Activated gamma-delta T cell (primary cell): ENCODE data around the gene DIP2A.
A peak's percentile ranks its signal among the peaks of the same experiment; 100 is the strongest.
"Not testable (repeated sequence)": the region's sequence is repeated elsewhere in the genome, so short reads cannot be mapped to it uniquely, and the experiment has no call there.

ENCODE experiments used
- DNase-seq: peaks from one replicate; lab custom pipeline; 2025; lab: John Stamatoyannopoulos, UW

Gene DIP2A

DNA sequence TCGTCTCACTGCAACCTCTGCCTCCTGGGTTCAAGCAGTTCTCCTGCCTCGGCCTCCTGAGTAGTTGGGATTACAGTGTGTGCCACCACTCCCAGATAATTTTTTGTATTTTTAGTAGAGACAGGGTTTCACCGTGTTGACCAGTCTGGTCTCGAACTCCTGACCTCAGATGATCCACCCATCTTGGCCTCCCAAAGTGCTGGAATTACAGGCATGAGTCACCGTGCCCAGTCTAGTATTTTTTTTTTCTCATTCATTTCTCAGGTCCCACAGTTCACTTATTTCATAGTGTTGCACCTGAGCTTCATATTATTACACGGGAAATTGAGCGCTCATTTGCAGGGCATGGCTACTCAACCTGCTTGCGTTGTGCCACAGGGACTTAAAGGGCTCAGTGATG is 68.7 kb downstream of the DIP2A start:
- DNase-seq = not testable (repeated sequence)

DNA sequence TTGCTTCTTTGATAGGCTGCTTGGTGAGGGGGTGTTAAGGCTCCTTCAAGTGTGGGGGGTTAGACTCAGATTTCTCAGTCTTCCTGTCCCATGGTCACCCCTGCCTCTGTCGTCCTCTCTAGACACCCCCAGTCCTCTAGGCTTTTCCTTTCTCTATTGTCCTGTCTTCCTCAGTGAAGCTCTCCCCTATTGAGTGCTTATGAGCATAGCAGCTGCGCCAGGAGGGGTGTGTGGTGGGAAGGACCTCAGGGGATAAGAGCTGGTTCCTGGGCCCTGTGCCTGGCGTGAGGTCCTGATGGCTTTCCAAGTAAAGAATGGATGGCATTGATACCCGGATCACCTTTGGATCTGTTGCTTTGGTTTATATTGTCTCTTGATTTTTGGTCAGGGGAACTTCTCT is 69.1 kb downstream of the DIP2A start:
- DNase-seq = no peak

GRCh38 chr21:46532080-46532479 is 73.4 kb downstream of the DIP2A start:
- DNase-seq = no peak

DNA sequence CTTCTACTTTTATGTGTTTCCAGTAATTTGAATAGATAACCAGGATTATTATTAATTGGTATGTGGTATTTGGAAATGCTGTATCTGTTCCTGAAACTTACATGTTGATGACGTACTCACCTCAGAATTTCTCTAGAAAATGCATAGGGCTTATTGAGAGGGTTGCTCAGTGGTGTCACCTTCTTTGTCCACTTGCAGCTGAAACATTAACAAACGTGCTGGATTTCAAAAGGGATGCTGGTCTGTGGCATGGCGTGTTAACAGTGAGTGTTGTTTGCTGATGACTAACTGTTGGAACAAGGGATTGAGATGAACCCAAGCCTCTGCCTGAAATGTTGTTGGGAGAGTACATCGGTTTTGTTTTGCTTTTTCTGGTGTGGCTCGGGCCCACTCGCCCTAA is 78.3 kb downstream of the DIP2A start:
- DNase-seq = no peak

- DNase-seq = no peak
These were observed 79.6 kb downstream of the DIP2A start for GRCh38 chr21:46538262-46538661.

DNA sequence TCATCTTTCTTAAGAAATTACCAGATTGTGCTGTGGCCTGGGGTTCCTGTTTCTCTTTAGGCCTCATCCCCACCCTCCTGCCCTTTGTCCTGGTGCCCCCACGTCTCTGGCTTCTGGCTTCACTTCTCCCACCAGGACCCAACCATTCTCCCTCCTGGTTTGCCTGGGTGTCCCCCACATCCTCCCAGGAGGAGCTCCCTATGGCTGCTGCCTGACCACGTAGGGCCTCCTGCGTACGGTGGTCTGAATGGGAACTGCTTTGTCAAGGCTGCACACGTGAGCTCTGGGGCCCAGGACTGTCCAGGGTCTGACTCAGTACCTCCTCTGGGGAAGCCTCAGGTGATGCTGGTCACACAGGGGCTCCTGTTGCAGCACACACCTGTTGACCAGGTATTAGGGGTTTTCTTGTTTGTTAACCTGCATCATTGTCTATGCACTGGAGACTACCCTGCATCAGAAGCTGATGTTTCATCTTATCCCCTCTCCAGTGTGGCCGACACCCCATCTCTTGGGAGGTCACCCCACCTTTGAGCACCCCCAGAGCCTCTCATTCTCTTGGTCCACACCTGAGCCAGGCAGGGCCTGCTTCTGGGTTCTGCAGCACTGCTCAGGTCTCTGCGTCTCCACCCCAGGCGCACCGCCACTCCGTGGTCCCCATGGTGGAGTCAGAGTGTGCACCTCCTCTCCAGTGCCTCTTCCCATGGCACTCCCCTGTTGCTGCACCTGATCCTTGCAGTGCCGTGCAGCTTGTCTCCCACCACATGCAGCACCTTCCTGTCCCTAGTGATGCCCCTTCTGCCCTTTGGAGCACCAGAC is 80.4 kb downstream of the DIP2A start:
- DNase-seq = no peak

DNA sequence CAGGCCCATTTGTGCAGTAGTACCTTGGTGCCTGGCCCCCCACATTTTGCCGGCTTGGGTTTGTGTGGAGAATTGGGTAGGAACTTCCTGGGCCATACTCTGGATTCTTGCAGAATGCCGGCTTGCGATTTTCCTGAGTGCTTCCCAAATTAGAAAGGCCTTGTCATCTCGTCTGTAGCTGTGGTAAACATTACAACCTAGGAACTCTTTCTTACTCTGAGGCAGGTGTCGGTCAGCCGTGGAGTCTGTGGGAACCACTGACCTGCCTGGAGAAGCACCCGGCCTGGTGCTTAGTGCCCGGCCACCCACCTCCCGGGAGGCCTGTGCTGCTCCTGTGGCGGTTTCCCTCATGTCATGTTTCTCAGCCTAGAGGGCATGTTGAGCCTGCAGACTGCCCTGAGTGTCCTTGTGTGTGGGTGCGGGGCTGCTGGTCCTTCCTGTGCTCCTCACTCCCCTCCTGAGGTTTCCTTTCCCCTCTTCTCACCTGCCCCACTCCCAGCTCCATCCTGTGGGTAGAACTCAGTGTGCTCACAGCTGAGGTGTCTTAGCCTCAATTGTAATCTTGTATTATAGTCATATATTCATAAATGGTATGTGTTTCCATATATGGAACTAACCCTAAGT is 81.5 kb downstream of the DIP2A start:
- DNase-seq = no peak

DNA sequence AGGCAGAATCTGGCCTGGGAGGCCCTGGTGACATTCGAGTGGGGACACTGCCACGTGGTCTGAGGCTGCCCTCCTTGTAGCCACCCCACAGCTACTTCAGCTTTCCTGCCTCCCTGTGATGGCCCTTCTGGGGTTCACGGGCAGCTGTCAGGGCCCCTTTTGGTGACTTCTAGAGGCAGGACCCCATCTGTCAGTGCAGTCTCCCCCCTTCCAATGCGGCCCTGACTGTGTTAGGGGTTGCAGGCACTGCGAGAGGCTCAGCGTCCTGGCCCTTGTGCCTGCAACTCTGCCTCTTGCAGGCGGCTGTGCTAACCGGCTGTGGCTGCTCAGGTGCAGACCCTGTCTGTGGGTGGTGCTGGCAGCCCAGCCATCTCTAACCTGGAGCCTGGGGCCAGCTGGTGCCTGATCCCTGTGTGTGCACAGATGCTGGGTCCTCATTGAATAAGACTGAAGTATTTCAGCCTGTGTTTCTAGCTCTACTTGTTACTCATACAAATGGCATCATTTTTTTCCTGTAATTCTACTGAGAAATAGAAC is 84.0 kb downstream of the DIP2A start:
- DNase-seq = no peak

GRCh38 chr21:46543306-46543705 is 84.6 kb downstream of the DIP2A start:
- DNase-seq = no peak

- no peak for DNase-seq
These were observed 85.3 kb downstream of the DIP2A start for GRCh38 chr21:46544003-46544402.

DNA sequence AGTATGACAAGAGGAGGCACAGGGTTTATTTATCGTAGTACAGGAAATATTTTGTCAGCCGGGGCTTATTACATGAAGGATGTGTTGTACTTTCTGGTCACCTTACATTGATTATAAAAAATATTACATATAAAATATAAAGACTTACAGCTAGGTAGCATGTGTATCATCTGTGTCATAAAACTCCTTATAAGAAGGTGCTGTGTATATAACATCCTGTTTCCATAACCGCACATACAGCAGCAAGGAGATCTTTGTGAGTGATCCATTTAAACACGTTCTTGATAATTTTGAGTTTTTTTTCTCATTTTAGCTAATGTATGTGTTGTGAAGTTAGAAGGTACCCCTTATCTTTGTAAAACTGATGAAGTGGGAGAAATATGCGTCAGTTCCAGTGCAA is 86.1 kb downstream of the DIP2A start:
- no peak for DNase-seq

- no peak for DNase-seq
These were observed 86.7 kb downstream of the DIP2A start for GRCh38 chr21:46545363-46545762.

GRCh38 chr21:46545911-46546310 is 87.2 kb downstream of the DIP2A start:
- DNase-seq = no peak

- DNase-seq = no peak
These were observed 88.1 kb downstream of the DIP2A start for GRCh38 chr21:46546799-46547198.

GRCh38 chr21:46549650-46550049 is 91.0 kb downstream of the DIP2A start:
- no peak for DNase-seq

DNA sequence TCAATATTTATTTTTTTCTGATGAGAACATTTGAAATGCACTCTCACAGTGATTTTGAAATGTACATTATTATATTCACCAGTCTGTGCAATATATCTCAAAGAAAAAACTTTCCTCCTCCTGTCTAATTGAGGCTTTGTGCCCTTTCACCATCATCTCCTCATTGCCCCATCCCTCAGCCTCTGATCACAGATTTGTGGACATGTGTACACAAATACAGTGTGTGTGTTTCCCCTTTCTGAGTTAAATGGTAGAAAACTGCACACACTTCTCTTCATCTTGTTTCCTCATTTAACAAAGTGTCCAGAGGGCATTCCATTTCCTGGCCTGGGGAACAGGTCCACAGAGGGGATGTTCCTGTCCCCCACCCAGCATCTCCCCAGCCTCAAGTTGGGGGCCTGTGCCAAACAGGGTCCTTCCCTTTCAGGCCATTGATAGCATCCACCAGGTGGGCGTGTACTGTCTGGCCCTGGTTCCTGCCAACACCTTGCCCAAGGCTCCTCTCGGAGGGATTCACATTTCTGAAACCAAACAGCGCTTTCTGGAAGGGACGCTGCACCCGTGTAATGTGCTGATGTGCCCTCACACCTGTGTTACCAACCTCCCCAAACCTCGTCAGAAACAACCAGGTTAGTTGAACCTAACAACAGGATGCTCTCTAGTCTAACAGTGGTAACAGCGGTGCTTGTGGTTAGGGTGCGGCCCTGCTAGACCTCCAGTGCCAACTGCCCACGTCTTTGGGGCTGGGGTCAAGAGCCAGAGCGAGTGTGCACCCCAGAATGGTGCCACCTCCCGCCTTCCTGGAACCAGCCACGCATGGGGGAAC is 91.6 kb downstream of the DIP2A start:
- DNase-seq = no peak

- DNase-seq = peak; percentile 27
These were observed 93.0 kb downstream of the DIP2A start for GRCh38 chr21:46551636-46552241.

- no peak for DNase-seq
These were observed 93.6 kb downstream of the DIP2A start for GRCh38 chr21:46552274-46552673.

GRCh38 chr21:46552865-46553379 is 94.2 kb downstream of the DIP2A start:
- no peak for DNase-seq

GRCh38 chr21:46553993-46554392 is 95.3 kb downstream of the DIP2A start:
- no peak for DNase-seq

DNA sequence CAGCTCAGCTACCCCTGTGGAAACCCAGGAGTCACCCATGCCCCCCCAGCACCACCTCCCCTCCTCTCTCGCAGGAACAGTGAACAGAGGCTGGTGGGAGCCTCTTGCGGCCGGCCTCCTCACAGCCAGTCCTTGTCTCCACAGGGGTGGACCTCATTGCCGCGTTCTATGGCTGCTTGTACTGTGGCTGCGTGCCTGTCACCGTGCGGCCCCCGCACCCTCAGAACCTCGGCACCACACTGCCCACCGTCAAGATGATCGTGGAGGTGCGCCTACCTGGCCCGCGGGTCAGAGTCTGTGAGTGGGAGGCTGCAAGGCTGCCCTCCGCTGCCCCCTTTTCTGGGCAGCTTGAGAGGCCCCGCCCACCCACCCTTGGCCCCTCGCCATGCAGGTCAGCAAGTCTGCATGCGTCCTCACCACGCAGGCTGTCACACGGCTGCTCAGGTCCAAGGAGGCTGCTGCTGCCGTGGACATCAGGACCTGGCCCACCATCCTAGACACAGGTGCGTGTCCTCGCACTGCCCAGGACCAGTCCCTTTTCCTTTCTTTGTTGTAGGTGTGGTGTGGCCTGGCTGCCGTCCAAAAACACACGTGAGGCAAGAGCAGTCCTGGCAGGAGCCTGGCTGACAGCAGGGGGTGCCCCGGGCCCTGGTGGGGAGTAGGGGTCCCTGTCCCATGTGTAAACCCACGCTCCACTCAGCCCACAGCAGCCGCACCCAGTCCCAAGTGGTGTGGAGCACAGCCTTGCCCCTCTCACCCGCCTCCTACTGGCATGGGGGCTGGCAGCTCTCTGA is 95.9 kb downstream of the DIP2A start:
- DNase-seq = no peak
